ENCODE results near the gene NFXL1.

- TF ChIP-seq CTCF (IDR thresholded peaks at IDR 0.05), result no peak
- TF ChIP-seq POLR2A (IDR thresholded peaks at IDR 0.05), result no peak
These were observed 40.4 kb downstream of the NFXL1 start for GRCh38 chr4:47873877-47874541.
